Fibroblast of lung (primary cell): ENCODE results near the gene HOXB1. TPM values are rescaled to one million over a fixed set of nuclear protein-coding genes. Genes with fewer than 3 reads are reported as not detected.
A peak's percentile ranks its signal among the peaks of the same experiment; 100 is the strongest.

Source experiments
- DNase-seq, 2 donors: peaks; one replicate each; pipeline versions ENCODE4 v3.0.0 to v3.0.0-alpha.2; 2010; ENCODE audit warnings: low read depth in 2 of 2
- H2AFZ ChIP-seq: 2 replicates; pipeline ENCODE4 v1.5.1; 2012; ENCODE audit warnings: low read length, control low read depth, inconsistent platforms
- H3K27ac ChIP-seq: 2 replicates; pipeline ENCODE4 v1.5.1; 2011; ENCODE audit warnings: low read length, control low read depth; ENCODE audit not compliant: insufficient read depth
- H3K27me3 ChIP-seq: 2 replicates; pipeline ENCODE4 v1.5.1; 2011; ENCODE audit warnings: mild to moderate bottlenecking, low read length; ENCODE audit not compliant: control insufficient read depth, insufficient read depth
- H3K36me3 ChIP-seq: 2 replicates; pipeline ENCODE4 v1.5.1; 2011; ENCODE audit warnings: low read length; ENCODE audit not compliant: control insufficient read depth, insufficient read depth
- H3K4me1 ChIP-seq: 2 replicates; pipeline ENCODE4 v1.5.1; 2011; ENCODE audit warnings: low read length; ENCODE audit not compliant: control insufficient read depth, insufficient read depth; ENCODE audit errors: extremely low read depth
- H3K4me2 ChIP-seq: 2 replicates; pipeline ENCODE4 v1.5.1; 2011; ENCODE audit warnings: low read length, control low read depth; ENCODE audit not compliant: insufficient read depth; ENCODE audit errors: extremely low read depth
- H3K4me3 ChIP-seq, 4 experiments: fragments of 200-600 bp in 1 of 4; sonication (generic) in 1 of 4; replicated peaks in 1 of 4; 2 replicates each; pipeline ENCODE4 v1.5.1; 2011 to 2016; ENCODE audit warnings: low read length in 4 of 4, low read depth in 3 of 4, mild to moderate bottlenecking in 3 of 4, control low read depth in 2 of 4, inconsistent platforms in 1 of 4, mixed read lengths in 1 of 4; ENCODE audit not compliant: insufficient read depth in 1 of 4; ENCODE audit errors: control extremely low read depth in 1 of 4
- H3K79me2 ChIP-seq: 2 replicates; pipeline ENCODE4 v1.5.1; 2012; ENCODE audit warnings: mild to moderate bottlenecking, low read length, inconsistent platforms; ENCODE audit not compliant: control insufficient read depth, insufficient read depth
- H3K9ac ChIP-seq: 2 replicates; pipeline ENCODE4 v1.5.1; 2011; ENCODE audit warnings: mild to moderate bottlenecking, low read length, control low read depth; ENCODE audit not compliant: insufficient read depth
- H3K9me3 ChIP-seq: 2 replicates; pipeline ENCODE4 v1.5.1; 2012; ENCODE audit warnings: low read depth, low read length; ENCODE audit not compliant: control insufficient read depth, insufficient read depth
- H4K20me1 ChIP-seq: 2 replicates; pipeline ENCODE4 v1.5.1; 2011; ENCODE audit warnings: low read length; ENCODE audit not compliant: control insufficient read depth, insufficient read depth; ENCODE audit errors: extremely low read depth
- CTCF ChIP-seq, 2 donors: IDR thresholded peaks in 1 of 2; conservative IDR thresholded peaks in 1 of 2; 1 replicate in 1 of 2; 2 replicates in 1 of 2; pipeline ENCODE4 v1.5.1; 2011 to 2012; ENCODE audit warnings: low read length in 2 of 2, control low read depth in 1 of 2, inconsistent platforms in 1 of 2, low read depth in 1 of 2, mild to moderate bottlenecking in 1 of 2
- EZH2 ChIP-seq: IDR thresholded peaks from 2 replicates; pipeline ENCODE4 v1.5.1; 2012; ENCODE audit warnings: low read length, control low read depth, mild to moderate bottlenecking; ENCODE audit errors: missing control alignments
- polyA plus RNA-seq, 2 donors: library from polyadenylated mRNA; depleted of rRNA in 1 of 2; stranded (reverse) in 1 of 2; unstranded in 1 of 2; fragments of >200 nt; gene quantifications; 2 replicates each; pipeline ENCODE4 v1.2.1, GENCODE V29; 2011 to 2012; ENCODE audit warnings: missing spikeins in 1 of 2
- total RNA-seq: library from RNA; depleted of rRNA; stranded (reverse); fragments of >200 nt; gene quantifications from 2 replicates; pipeline ENCODE4 v1.2.1, GENCODE V29; 2014

Gene HOXB1
- total and polyA plus RNA-seq, 2 donors (not counting 1 experiment from before 2014, with no cell fraction given) = not detected

GRCh38 chr17:48562934-48563333 lies 32.1 kb upstream of the HOXB1 start:
- Histone ChIP-seq H3K4me3 (peak overlapping the region; percentile 42 to 98 (median 56)), H2AFZ (no peak overlapping the region), H3K4me2 (peak overlapping the region; percentile 60), H3K79me2 (peaks cover 99% of the 10 kb centered on the region), H3K9me3 (no peaks in the 10 kb centered on the region), H3K27ac (peak overlapping the region; percentile 1), H3K27me3 (no peaks in the 10 kb centered on the region), H3K9ac (no peak overlapping the region), H4K20me1 (no peaks in the 10 kb centered on the region), H3K4me1 (peaks cover 63% of the 10 kb centered on the region), H3K36me3 (peaks cover 16% of the 10 kb centered on the region)
- TF ChIP-seq CTCF (conservative IDR thresholded peaks at IDR 0.05 in 1 of 2, IDR thresholded peaks at IDR 0.05 in 1 of 2; ENCODE audit: low read depth in 1 of 2, low read length in 2 of 2) (no peak), EZH2 (no peak)
- DNase-seq = no peak

- peak in 1 of 2 donors; percentile 58 for DNase-seq
- Histone ChIP-seq H3K4me1 (peaks cover 64% of the 10 kb centered on the region), H2AFZ (no peak overlapping the region), H3K9me3 (no peaks in the 10 kb centered on the region), H3K4me2 (peak overlapping the region; percentile 60), H3K27ac (peak overlapping the region; percentile 57), H3K27me3 (no peaks in the 10 kb centered on the region), H3K4me3 (peak overlapping the region; percentile 42 to 98 (median 56)), H3K36me3 (peaks cover 14% of the 10 kb centered on the region), H4K20me1 (no peaks in the 10 kb centered on the region), H3K9ac (no peak overlapping the region), H3K79me2 (peaks cover 99% of the 10 kb centered on the region)
- TF ChIP-seq CTCF (conservative IDR thresholded peaks at IDR 0.05 in 1 of 2, IDR thresholded peaks at IDR 0.05 in 1 of 2; ENCODE audit: low read depth in 1 of 2, low read length in 2 of 2) (peak; percentile 26 to 64), EZH2 (no peak)
These were observed 31.3 kb upstream of the HOXB1 start for GRCh38 chr17:48561884-48562810.
